ENCODE results near the gene ZSCAN12.

The ZSCAN12 gene

DNA sequence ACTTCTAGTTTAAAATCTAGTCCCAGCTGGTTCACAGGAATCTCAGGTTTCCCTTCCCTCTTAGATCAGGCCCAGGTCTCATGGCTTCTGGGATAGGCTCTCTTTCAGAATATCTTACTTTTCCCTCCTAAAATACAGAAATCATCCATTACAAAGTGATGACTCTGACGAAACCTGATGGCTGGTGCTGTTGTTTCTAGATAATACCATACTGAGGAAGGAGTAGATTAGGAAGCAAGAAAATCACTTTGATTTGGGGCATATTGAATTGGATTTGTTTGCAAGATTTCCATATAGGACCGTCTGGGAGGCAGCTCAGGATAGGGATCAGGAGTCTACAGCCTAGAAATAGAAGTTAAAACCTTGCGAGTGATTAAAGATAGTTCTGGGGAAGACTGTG, 46.2 kb downstream of the ZSCAN12 start:
- no peak for DNase-seq

DNA sequence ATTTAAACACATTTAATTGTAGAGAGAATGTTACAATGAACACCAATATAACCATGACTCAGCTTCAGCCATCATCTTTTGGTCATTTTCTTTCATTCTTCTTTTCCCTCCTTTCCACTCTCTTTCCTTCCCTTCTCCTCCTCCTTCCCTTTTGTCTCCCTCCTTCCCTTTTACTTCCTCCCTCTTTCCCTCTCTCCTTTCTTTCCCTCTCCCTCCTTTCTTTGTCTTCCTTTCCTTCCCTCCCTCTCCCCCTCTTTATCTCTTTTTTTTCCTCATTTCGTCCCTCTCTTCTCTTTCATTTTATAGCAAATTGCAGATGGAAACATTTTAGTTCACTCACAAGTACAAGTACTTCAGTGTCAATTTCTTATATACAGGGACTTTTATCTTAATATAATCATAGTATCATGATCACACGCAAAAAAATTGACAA, 48.0 kb downstream of the ZSCAN12 start:
- no peak for DNase-seq

DNA sequence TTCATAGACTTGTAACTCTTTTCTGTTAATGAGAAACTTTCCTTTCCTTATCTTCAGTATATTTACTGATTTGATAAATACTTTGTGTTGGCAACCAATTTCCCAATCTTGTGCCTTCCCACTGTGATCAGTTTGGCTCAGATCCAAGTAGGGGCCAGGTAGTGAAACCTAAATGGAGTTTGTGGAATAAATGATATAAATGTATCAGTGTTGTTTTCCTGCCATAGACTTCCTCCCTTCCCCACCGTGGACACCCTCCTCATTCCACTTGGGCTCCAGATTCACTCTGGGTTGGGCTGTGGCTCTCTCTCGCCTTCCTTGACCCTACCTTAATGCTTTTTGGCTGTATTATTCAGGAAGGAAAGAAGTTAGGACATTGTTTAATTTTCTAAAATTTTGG, 48.5 kb downstream of the ZSCAN12 start:
- no peak for DNase-seq

DNA sequence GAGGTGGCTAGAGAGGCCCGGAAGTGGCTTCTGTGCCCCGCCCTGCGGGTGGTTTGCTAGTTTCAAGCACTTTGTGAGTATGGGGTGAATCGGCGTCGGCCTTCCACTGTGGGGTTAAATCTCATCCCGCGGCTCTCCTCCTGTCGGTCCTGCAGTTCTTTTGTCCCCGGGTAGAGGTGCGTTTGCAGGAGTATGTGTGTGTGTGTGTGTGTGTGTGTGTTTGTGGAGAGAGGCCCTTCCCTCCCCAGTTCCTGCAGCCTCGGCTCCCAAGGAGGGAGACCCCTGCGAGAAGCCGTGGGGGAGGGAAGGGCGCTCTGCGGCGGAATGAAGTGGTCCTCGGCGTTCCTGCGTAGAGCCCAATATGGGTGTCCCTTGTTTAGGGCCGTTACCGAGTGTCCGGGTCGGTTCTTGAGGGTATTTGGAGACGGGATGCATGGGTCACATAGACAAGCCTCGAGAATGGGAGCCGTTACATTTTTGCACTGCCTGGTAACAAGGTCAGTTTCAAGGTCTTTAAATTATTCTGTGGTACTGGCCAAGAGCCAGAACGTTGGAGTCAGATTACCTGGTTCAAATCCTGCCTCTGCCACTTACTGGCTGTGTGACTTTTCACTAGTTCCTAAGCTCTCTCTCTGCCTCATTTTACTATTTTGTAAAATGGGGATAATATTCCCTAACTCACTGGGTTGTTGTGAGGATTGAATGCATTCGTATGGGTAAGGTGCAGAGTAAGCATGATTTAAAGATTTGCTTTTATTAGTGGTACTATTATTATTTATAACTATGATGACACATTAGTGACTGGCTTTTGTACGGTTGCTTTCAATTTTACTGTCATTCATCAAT, 49.4 kb downstream of the ZSCAN12 start, which contains the start of gene ZKSCAN3:
Gene ZKSCAN3 (plus strand): TSS at position 56 of the 846 bp plus-strand sequence. CDS start 9,640 bp downstream, outside the sequence.
- DNase-seq = peak; percentile 91

DNA sequence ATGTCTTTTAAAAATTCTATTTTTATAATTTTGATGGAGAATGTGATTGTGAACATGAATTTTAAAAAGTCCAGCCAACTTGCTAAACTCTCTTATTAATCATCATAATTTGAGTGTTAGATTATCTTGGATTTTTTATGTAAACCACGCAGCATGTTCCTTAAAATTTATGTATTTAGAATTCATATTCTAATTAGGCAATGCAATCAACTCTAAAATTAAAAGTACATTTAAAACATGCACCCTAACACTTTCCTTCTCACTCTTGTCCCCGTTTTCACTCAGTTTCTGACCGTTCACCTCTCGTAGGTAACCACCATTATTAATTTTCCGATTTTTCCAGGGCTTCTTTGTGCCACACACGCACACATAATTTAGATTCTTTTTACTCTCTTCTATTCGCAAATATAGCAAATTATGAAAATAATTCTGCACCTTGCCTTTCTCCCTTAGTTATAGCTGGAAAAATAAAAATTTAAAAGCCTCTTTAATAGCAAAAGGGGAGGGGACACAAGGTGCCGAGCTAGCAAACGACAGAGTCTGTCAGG, 50.1 kb downstream of the ZSCAN12 start:
- no peak for DNase-seq

DNA sequence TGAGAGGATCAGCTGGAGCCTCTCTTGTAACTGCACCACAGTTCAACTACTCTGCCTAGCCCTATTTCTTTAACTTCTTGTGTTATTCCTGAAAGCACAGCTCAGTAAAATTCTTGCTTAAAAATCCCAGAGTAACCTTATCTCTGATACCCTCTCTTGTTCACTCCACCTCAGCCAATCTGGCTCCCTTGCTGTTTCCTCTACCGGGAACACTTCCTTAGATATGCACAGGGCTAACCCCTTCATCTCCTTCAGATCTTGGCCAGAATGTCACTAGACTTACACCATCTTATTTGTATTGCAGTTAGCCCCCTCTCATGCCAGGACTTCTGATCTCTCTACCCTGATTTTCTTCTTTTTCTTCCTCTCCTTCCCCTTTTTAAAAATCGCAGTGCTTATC, 52.4 kb downstream of the ZSCAN12 start:
- no peak for DNase-seq

DNA sequence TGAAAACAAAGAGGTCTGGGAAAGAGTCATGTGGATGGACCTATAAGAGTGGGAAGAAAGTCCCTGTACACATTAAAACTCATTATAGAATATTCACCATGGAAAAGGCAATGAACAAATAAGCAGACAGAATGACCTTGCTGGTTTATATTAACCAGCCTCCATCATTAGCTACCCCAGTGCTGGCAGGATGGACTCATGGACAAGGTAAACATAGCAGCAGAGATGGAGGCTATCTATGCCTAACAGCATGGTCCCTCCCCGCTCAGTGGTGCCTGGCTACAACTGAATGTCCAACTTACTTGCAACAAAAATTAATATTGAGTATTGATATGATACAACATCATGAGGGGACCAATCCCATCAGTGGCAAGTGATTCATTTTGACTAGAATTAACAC, 54.3 kb downstream of the ZSCAN12 start:
- no peak for DNase-seq

DNA sequence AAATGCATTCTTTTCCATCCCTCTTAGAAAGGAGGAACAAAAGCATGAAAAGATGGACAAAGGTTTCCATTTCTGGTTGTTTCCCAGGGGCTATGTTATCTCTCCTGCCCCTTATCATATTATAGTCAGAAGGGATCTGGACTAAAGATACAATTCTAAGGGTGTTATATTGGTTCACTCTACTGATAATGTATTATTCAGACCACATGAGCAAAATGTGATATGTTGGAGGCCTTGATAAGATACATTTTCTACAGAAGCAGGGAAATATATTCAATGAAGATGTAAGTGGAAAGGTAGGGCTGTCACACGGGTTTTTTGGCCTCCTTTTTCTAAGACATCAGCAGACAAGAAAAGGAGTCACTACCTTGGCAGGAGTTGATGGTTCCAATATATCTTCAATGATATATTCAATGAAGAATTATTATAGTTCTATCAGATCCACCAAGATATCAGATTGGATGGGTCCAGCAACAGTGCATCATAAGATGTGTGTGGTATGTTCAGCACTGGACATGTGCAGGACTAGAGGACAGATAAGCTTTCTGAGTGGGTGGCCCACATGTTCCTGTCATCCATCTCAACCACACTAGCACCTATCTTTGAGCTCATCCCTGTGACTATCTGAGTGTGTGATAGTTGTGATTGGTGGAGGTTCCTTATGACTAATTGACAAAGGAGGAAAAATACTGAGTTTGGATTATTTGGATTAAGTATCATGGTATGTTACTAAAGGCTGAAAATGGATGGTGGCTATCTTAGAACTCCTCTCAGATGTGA, 55.5 kb downstream of the ZSCAN12 start:
- DNase-seq = no peak

DNA sequence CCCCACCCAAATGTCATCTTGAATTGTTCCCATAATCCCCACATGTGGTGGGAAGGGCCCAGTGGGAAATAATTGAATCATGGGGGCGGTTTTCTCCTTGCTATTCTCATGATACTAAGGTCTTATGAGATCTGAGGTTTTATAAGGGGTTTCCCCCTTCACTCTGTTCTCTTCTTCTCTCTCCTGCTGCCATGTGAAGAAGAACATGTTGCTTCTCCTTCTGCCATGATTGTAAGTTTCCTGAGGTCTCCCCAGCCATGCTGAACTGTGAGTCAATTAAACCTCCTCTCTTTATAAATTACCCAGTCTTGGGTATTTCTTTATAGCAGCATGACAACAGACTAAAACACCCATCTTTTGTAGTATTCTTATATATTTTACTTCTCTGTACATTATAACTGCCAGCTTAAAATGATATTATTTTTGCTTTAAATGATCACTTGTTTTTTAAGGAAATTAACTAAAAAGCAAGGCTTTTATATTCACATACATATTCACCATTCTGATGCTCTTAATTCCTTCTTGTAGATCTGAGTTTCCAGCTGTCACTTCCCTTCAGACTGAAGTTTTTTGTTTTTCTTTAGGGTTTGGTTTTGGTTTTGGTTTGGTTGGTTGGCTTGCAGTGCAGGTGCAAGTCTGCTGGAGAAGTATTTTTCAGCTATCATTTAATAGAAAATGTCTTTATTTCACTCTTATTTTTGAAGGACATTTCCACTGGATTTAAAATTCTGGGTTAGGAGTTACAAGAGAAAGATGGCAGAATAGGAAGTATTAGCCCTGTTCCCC, 59.0 kb downstream of the ZSCAN12 start:
- no peak for DNase-seq

DNA sequence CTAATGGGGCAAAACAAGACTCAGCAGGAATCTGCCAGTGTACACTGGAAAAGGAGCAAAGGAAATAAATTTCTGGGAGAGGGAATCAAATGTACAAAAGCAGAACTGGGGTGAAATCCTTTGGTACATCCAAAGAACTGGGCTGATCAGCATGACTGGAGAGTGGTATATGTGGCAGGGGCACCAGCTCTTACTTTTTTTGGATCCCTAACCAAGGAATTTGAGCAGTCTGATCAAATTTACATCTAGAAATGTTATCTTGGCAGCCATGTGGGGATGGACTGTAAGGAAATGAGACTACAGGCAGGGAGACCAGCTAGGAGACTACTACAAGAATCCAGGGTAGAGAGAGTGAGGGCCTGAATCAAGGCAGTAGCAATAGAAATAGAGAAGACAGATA, 62.4 kb downstream of the ZSCAN12 start:
- DNase-seq = no peak

DNA sequence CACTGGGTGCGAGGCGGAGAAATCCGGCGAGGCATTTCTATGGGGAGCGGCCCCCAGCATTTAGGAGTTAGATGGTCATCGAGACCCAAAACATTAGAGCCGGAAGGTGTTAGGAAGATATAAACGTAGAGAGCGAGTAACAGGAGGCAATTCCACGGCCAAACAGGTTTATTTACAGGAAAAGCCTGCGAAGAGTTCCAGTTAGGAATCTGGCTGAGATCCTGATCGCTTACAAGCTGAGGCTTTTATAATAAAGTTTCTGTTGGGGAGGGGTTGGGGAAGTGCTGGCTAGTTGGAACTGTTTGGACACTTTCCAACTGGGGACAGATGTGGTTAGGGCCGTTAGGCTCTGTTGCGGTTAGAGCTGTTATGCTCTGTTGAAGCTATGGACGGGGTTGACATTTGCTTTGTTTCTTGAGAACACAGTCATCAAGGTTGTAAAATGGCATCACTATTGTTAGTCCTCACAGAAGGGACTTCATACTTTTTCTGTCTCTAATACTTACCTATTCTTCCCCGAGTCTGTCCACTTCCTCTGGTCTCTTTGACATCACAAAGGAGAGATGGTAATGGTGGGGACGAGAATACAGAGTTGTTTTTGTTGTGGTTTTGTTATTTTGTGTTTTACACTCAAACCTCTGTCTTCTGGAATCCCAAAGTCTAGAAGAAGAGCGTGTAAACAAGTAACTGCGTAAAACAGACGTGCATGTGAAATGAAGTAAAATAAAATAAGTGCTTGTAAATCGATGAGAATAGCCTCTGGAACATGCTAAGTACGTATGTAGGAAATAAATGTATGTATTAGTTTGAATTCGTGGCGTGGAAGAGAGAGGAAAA, 63.0 kb downstream of the ZSCAN12 start:
- peak; percentile 14 for DNase-seq

DNA sequence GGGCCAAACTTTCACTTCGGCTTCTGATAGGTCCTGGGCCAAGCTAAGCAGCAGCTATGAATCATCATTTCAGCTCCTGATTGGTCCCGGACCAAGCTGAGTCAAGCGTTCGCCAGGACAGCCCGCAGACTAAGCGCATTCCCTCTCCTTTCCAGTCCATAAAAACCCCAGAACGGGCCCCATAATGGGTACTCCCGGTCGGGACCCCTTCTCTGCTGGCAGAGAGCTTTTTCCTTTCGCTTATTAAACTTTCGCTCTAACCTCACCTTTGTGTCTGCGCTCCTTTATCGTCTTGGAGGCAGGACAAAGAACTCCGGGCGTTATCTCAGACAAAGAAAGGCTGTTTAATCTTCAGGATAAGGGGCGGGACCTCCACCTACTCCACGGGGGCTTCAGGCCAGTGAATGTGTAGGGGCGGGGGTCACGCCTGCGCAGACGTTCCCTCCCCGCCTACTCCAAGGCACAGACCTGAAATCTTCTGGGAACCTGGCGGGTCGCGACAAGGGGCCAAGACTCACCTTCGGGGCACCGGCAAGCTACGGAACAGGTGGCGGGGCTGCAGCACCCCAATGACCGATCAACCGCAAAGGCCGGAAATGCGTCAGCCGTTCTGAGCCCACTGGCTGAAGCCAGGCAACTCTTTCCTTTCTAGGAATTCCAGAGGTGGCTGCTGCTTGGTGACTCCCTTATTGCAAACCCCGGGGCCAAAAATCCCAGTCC, 63.8 kb downstream of the ZSCAN12 start, which contains the start of gene ZSCAN31:
Gene ZSCAN31 (minus strand): TSS at position 585 of the 720 bp plus-strand sequence. CDS start 6,465 bp downstream, outside the sequence.
- DNase-seq = peak; percentile 86

DNA sequence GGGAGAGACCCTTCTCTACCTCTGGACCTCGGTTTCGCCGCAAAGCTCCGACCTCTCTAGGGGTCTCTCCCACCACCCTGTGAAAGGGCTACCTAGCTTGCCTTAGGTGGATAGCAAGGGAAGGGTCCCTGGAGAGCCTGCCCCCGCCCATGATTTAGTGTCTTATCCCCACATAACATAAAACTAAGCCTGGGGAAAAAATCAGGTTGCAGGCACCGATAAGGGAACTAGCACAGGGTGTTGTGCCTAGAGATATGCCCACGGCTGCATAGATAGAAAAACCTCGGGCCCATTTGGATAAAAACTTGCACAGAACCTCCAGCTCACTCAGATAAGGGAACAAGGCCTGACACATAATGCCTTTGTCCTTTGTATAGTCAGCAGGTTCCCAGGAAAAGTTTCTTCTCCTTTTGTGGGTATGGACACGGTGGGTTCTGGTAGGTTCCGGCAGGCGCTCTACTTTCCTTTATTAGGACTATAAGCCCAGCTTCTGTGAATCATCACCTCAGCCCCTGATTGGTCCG, 64.4 kb downstream of the ZSCAN12 start:
- DNase-seq = no peak

DNA sequence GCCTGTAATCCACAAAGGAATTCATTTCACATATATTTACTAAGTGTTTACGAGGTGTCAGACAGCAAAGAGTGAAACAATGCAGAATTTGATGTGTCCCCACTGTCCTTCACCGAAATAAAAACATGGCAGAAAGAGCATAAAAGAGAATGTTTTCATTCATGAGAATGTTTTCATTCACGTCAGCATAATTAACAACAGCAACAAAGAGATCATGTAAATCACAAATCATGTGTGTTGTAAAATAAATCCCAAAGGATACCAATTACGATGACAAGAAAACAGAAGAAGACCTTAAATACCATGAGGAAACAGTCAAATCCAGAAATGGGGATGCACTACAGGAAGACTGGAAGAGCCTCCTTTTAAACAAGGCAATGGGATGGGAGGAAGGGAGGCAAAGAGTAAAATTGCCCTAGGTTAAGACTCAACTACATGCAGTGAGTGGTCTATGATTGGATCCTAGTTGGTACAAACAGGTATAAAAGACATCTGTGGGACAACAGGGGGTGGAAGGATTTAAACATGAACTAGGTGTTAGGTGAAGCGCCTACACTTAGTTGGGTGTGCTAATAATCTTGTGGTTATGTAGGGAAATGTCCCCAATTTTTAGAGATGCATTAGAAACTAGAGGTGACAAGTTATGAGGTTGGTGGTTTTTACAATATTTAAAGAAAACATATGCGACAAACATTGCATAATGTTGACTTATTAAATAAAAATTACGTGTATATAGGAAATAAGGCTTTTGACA, 65.1 kb downstream of the ZSCAN12 start:
- DNase-seq = no peak

DNA sequence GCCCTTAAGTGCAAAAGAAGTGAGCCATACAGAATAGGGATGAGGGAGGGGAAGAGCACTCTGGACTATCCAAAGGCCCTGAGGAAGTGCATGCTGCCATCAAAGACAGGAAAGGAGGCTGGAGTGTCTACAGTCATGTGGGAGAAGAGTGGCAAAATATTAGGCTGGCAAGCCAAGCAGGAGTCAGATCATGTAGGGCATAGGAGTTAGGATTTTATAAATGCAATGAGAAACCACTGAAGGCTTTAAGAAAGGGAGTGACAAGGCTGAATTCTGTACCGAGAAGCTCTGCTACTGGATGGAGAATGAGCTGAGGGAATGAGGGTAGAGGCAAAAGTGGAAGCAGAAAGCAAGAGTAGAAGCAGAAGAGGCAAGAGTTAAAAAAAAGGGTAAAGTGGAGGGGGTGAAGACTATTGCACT, 65.9 kb downstream of the ZSCAN12 start:
- DNase-seq = no peak

DNA sequence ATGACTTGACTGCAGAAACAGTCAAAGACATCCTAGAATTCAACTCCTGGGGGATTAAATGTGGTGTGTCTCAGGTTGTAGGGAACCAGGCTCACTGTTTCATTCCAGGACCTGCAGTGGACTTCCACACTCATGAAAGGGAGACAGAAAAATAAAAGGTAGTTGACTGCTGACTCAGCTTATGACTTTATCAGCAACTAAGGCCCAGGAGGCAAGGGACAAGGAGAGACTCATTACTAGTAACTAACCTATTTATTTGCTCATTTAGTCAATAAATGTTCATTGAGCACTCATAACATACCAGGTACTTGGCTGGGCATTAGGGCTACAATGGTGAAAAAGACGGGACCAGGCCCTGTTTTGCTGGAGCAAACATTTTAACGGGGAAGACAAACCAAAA, 66.5 kb downstream of the ZSCAN12 start:
- DNase-seq = no peak

DNA sequence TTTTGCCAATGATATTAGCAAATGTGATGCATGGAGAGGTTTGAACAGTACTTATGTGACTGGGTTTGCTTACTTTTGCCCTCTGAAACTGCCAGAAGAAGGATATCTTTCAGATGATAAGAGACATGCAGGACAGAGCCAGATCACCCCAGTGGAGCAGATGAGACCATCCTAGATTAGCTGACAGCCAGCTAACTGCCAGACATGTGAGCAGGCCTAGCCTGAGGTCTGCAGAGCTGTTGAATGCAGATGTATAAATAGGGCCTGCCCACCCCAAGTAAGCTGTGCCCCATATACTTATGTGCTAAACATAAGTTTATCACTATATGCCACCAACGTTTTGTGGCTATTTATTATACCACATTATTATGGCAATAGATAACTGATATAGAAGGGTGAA, 69.5 kb downstream of the ZSCAN12 start:
- DNase-seq = no peak

Data from activated CD4-positive, alpha-beta T cell treated with anti-CD3 and anti-CD28 coated beads, Interleukin-10, Interleukin-2, amounts not matched to agents 100 ng/mL and 50 ng/mL, durations not matched to agents 16 hours and 8 hours (primary cell).